Ishikawa (cell line): ENCODE results near the gene DNAJC24.

ENCODE experiments used
- CEBPB ChIP-seq: IDR thresholded peaks from 2 replicates; pipeline ENCODE4 v1.6.1; 2012
- CREB1 ChIP-seq: IDR thresholded peaks from 2 replicates; pipeline ENCODE4 v1.6.1; 2012; ENCODE audit warnings: low read depth
- EP300 ChIP-seq: IDR thresholded peaks from 2 replicates; pipeline ENCODE4 v1.6.1; 2012; ENCODE audit warnings: borderline replicate concordance
- FOXM1 ChIP-seq: IDR thresholded peaks from 2 replicates; pipeline ENCODE4 v1.6.1; 2012; ENCODE audit warnings: low read depth, borderline replicate concordance
- NFIC ChIP-seq: IDR thresholded peaks from 2 replicates; pipeline ENCODE4 v1.6.1; 2012
- RAD21 ChIP-seq: IDR thresholded peaks from 2 replicates; pipeline ENCODE4 v1.6.1; 2012; ENCODE audit warnings: low read depth
- TAF1 ChIP-seq: IDR thresholded peaks from 2 replicates; pipeline ENCODE4 v1.6.1; 2012; ENCODE audit warnings: low read depth, mild to moderate bottlenecking
- TCF12 ChIP-seq: IDR thresholded peaks from 2 replicates; pipeline ENCODE4 v1.6.1; 2012; ENCODE audit warnings: low read depth
- TEAD4 ChIP-seq: IDR thresholded peaks from 2 replicates; pipeline ENCODE4 v1.6.1; 2012
- YY1 ChIP-seq: IDR thresholded peaks from 2 replicates; pipeline ENCODE4 v1.6.1; 2012; ENCODE audit warnings: low read depth
- TF ChIP-seq, protein P1 (sequence below): IDR thresholded peaks from 2 replicates; pipeline ENCODE4 v1.6.1; 2012; ENCODE audit warnings: low read depth, mild to moderate bottlenecking
- TF ChIP-seq, protein P2 (sequence below): IDR thresholded peaks from 2 replicates; pipeline ENCODE4 v1.6.1; 2012

DNA sequence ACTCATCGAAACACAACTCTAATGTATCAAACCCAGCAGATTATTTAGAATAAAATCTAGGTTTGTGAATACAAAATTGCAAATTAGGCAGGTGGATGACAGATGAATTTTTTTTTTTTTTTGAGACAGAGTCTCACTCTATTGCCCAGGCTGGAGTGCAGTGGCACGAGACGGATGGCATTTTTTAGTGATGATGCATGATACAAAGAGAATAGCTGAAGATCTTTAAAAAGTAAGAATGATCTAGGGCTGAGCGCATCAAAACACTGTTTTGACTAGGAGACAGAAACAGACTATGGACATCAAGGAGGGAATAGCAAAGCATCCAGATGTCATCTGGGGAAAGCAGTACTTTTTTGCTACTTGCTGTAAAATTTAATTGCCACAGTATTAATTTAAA lies 76.0 kb downstream of the DNAJC24 start:
- TF ChIP-seq TEAD4 (no peak), EP300 (no peak), YY1 (no peak), CEBPB (no peak), NFIC (no peak), TAF1 (no peak), FOXM1 (no peak), TCF12 (no peak), RAD21 (no peak), CREB1 (no peak)
- TF ChIP-seq, protein P1, sequence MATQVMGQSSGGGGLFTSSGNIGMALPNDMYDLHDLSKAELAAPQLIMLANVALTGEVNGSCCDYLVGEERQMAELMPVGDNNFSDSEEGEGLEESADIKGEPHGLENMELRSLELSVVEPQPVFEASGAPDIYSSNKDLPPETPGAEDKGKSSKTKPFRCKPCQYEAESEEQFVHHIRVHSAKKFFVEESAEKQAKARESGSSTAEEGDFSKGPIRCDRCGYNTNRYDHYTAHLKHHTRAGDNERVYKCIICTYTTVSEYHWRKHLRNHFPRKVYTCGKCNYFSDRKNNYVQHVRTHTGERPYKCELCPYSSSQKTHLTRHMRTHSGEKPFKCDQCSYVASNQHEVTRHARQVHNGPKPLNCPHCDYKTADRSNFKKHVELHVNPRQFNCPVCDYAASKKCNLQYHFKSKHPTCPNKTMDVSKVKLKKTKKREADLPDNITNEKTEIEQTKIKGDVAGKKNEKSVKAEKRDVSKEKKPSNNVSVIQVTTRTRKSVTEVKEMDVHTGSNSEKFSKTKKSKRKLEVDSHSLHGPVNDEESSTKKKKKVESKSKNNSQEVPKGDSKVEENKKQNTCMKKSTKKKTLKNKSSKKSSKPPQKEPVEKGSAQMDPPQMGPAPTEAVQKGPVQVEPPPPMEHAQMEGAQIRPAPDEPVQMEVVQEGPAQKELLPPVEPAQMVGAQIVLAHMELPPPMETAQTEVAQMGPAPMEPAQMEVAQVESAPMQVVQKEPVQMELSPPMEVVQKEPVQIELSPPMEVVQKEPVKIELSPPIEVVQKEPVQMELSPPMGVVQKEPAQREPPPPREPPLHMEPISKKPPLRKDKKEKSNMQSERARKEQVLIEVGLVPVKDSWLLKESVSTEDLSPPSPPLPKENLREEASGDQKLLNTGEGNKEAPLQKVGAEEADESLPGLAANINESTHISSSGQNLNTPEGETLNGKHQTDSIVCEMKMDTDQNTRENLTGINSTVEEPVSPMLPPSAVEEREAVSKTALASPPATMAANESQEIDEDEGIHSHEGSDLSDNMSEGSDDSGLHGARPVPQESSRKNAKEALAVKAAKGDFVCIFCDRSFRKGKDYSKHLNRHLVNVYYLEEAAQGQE = no peak
- TF ChIP-seq, protein P2, sequence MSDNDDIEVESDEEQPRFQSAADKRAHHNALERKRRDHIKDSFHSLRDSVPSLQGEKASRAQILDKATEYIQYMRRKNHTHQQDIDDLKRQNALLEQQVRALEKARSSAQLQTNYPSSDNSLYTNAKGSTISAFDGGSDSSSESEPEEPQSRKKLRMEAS = no peak
